HepG2 (cell line): ENCODE data around the gene UST. TPM values are rescaled to one million over a fixed set of nuclear protein-coding genes. Genes with fewer than 3 reads are reported as not detected.

Experiments used
- ATAC-seq: fragments of 200-7000 bp; cut with Tn5 transposase; 3 replicates; pipeline ENCODE4 v1.9.1; 2020; ENCODE audit warnings: mild to moderate bottlenecking, moderate library complexity
- BruUV-seq: library from RNA; stranded (reverse); fragments of 400-500 nt; replicated peaks from 2 replicates; lab custom pipeline; 2021; lab: Mats Ljungman, UMichigan
- CTCF ChIA-PET: fragments of 300-600 bp; formaldehyde crosslinking; extraction: SDS; loops from one replicate; lab custom pipeline; 2021; ENCODE audit warnings: low total read pairs, inconsistent platforms, low intra/inter-chr PET ratio; lab: Yijun Ruan, JAX
- POLR2A ChIA-PET: fragments of 350-600 bp; sonication (Branson Sonifier 250); formaldehyde crosslinking; loops from one replicate; lab custom pipeline; 2020; ENCODE audit warnings: antibody characterized with exemption, inconsistent platforms; lab: Yijun Ruan, JAX
- DNase-seq: peaks from one replicate; pipeline ENCODE4 v3.0.0-alpha.2; 2015; ENCODE audit warnings: low spot score
- FAIRE-seq: peaks from 3 replicates; lab custom pipeline; 2011; peaks lifted over from hg19 to GRCh38; lab: Jason Lieb, UNC
- H2AFZ ChIP-seq: one replicate; pipeline ENCODE4 v1.6.1; 2011; ENCODE audit warnings: low read length, inconsistent platforms
- H3K27ac ChIP-seq: fragments of 300-600 bp; 3 replicates; pipeline ENCODE4 v1.8.0; 2011; ENCODE audit warnings: mixed run types, mild to moderate bottlenecking, mixed read lengths, low read length, inconsistent platforms; ENCODE audit not compliant: insufficient read depth; ENCODE audit errors: extremely low read length
- H3K27me3 ChIP-seq, 2 experiments: fragments of 200-600 bp in 1 of 2; 2 replicates in 1 of 2; 3 replicates in 1 of 2; pipeline versions ENCODE4 v1.6.0 to v1.8.0; 2011; ENCODE audit warnings: low read length in 2 of 2, mild to moderate bottlenecking in 2 of 2, moderate library complexity in 2 of 2, inconsistent platforms in 1 of 2; ENCODE audit not compliant: insufficient read depth in 2 of 2, control insufficient read depth in 1 of 2
- H3K36me3 ChIP-seq, 2 experiments: fragments of 200-600 bp in 1 of 2; replicated peaks in 1 of 2; 2 replicates in 1 of 2; 3 replicates in 1 of 2; pipeline versions ENCODE4 v1.5.1 to v1.8.0; 2011; ENCODE audit warnings: low read length in 2 of 2, inconsistent platforms in 1 of 2; ENCODE audit not compliant: insufficient read depth in 2 of 2, control insufficient read depth in 1 of 2
- H3K4me1 ChIP-seq: 2 replicates; pipeline ENCODE4 v1.5.1; 2012; ENCODE audit warnings: low read length, inconsistent platforms; ENCODE audit not compliant: insufficient read depth
- H3K4me2 ChIP-seq: 2 replicates; pipeline ENCODE4 v1.6.0; 2011; ENCODE audit warnings: low read depth, low read length, inconsistent platforms
- H3K4me3 ChIP-seq, 3 experiments: fragments of 200-600 bp in 1 of 3; sonication (generic), shearing (Covaris generic) in 1 of 3; replicated peaks in 1 of 3; 2 replicates each; pipeline ENCODE4 v1.5.1; 2011 to 2016; ENCODE audit warnings: low read length in 3 of 3, inconsistent platforms in 2 of 3, low read depth in 2 of 3, mild to moderate bottlenecking in 2 of 3, control low read depth in 1 of 3, mixed read lengths in 1 of 3; ENCODE audit not compliant: insufficient read depth in 1 of 3
- H3K79me2 ChIP-seq: one replicate; pipeline ENCODE4 v1.6.1; 2011; ENCODE audit warnings: low read length, inconsistent platforms; ENCODE audit not compliant: insufficient read depth
- H3K9ac ChIP-seq: 2 replicates; pipeline ENCODE4 v1.6.0; 2011; ENCODE audit warnings: mild to moderate bottlenecking, low read depth, low read length, inconsistent platforms; ENCODE audit not compliant: insufficient read depth
- H3K9me3 ChIP-seq: 2 replicates; pipeline ENCODE4 v1.5.1; 2012; ENCODE audit warnings: mild to moderate bottlenecking, low read length
- H4K20me1 ChIP-seq: 2 replicates; pipeline ENCODE4 v1.6.0; 2011; ENCODE audit warnings: inconsistent platforms, mild to moderate bottlenecking, low read length, moderate library complexity; ENCODE audit not compliant: insufficient read depth
- BCL3 ChIP-seq: sonication (generic); formaldehyde crosslinking; IDR thresholded peaks from 2 replicates; pipeline ENCODE4 v1.5.1; 2020; ENCODE audit warnings: mild to moderate bottlenecking, missing genetic modification reagents, moderate library complexity
- ZFY ChIP-seq: sonication (generic); formaldehyde crosslinking; IDR thresholded peaks from 2 replicates; pipeline ENCODE4 v1.4.0; 2020; ENCODE audit warnings: missing genetic modification reagents
- ZNF136 ChIP-seq: sonication (generic); formaldehyde crosslinking; IDR thresholded peaks from 2 replicates; pipeline ENCODE4 v1.8.1; 2022; ENCODE audit warnings: low read depth, mild to moderate bottlenecking, moderate library complexity, missing genetic modification reagents
- ZNF24 ChIP-seq: fragments of 450-650 bp; IDR thresholded peaks from 2 replicates; pipeline ENCODE4 v1.6.1; 2017; ENCODE audit warnings: antibody characterized with exemption, mild to moderate bottlenecking
- WGBS: methylation state at CpG from one replicate; pipeline ENCODE4 v1.1.6; 2017; ENCODE audit warnings: low lambda C conversion rate; 5-methylcytosine and 5-hydroxymethylcytosine counted together
- in situ Hi-C: cut with HindIII; loops from 2 replicates; pipeline ENCODE4 v1.10.0; 2017; ENCODE audit warnings: low pct_unique_long_range_greater_than_20kb; ENCODE audit not compliant: extremely low pct_ligation_motif_present
- intact Hi-C: fragments of 100-400 bp; cut with micrococcal nuclease; formaldehyde crosslinking; loops from one replicate; pipeline ENCODE4 v1.10.0; 2022; ENCODE audit not compliant: unreplicated experiment
- polyA plus RNA-seq, 8 experiments: library from polyadenylated mRNA; depleted of rRNA in 3 of 8; stranded (reverse) in 7 of 8; unstranded in 1 of 8; fragments of >200 nt; fragmentation: Illumina TruSeq in 4 of 8; extraction: Trizol in 4 of 8; gene quantifications; 2 replicates each; pipeline versions ENCODE4 v1.2.1 to v1.2.3, GENCODE V29; 2011 to 2016; ENCODE audit warnings: low read depth in 4 of 8, missing spikeins in 1 of 8, mixed read lengths in 1 of 8; ENCODE audit not compliant: insufficient read depth in 1 of 8
- total RNA-seq, 5 experiments: library from RNA; depleted of rRNA; stranded (reverse); fragments of >200 nt; fragmentation: Illumina TruSeq; extraction: Trizol; gene quantifications; 2 replicates each; pipeline ENCODE4 v1.2.3, GENCODE V29; 2016; ENCODE audit warnings: low read depth in 1 of 5
- TF ChIP-seq, protein P1 (sequence below), 2 experiments: IDR thresholded peaks; 2 replicates each; pipeline ENCODE4 v1.6.1; 2011 to 2012; ENCODE audit warnings: low read length in 2 of 2, borderline replicate concordance in 1 of 2, low read depth in 1 of 2, mild to moderate bottlenecking in 1 of 2, moderate library complexity in 1 of 2

The UST gene
- total and polyA plus RNA-seq, 2 of the 13 experiments (the other 11 are each of a cell fraction or from before 2014, with no cell fraction given), result 0.27 TPM; not detected in 1

- no peak for TF ChIP-seq BCL3 (CRISPR knock-in tag)
- no peak for TF ChIP-seq ZNF24
- no peak for TF ChIP-seq ZNF136 (CRISPR knock-in tag)
Observed at GRCh38 chr6:148851683-148852556, 105.1 kb downstream of the UST start (continued).

- Histone ChIP-seq H3K4me3 (no peak overlapping the region), H3K9ac (no peak overlapping the region), H3K27me3 (peaks cover 4 to 34% of the 10 kb centered on the region in 2 experiments; a peak in 3 of 5 replicates), H3K4me2 (no peak overlapping the region), H2AFZ (no peak overlapping the region), H4K20me1 (no peaks in the 10 kb centered on the region), H3K79me2 (no peaks in the 10 kb centered on the region), H3K4me1 (no peaks in the 10 kb centered on the region), H3K27ac (no peak overlapping the region), H3K36me3 (no peaks in the 10 kb centered on the region), H3K9me3 (no peaks in the 10 kb centered on the region)
- intact Hi-C loops (no loop called here), in situ Hi-C loops (no loop called here)
- ChIA-PET POLR2A (no interaction called here), CTCF (no interaction called here)
- DNase-seq, result no peak
- no peak for FAIRE-seq
- no TSS peak for BruUV-seq
- no peak for ATAC-seq
- TF ChIP-seq, protein P1, sequence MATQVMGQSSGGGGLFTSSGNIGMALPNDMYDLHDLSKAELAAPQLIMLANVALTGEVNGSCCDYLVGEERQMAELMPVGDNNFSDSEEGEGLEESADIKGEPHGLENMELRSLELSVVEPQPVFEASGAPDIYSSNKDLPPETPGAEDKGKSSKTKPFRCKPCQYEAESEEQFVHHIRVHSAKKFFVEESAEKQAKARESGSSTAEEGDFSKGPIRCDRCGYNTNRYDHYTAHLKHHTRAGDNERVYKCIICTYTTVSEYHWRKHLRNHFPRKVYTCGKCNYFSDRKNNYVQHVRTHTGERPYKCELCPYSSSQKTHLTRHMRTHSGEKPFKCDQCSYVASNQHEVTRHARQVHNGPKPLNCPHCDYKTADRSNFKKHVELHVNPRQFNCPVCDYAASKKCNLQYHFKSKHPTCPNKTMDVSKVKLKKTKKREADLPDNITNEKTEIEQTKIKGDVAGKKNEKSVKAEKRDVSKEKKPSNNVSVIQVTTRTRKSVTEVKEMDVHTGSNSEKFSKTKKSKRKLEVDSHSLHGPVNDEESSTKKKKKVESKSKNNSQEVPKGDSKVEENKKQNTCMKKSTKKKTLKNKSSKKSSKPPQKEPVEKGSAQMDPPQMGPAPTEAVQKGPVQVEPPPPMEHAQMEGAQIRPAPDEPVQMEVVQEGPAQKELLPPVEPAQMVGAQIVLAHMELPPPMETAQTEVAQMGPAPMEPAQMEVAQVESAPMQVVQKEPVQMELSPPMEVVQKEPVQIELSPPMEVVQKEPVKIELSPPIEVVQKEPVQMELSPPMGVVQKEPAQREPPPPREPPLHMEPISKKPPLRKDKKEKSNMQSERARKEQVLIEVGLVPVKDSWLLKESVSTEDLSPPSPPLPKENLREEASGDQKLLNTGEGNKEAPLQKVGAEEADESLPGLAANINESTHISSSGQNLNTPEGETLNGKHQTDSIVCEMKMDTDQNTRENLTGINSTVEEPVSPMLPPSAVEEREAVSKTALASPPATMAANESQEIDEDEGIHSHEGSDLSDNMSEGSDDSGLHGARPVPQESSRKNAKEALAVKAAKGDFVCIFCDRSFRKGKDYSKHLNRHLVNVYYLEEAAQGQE (IDR thresholded peaks at IDR 0.05; ENCODE audit: borderline replicate concordance in 1 of 2, low read depth in 1 of 2, low read length in 2 of 2), result peak in 1 of 2 experiments; percentile 42; a peak in 1 of 4 replicates
- TF ChIP-seq ZFY (CRISPR knock-in tag), result no peak
- WGBS, result 30% methylated on average over 6 of the region's 6 CpGs
Observed at GRCh38 chr6:148852688-148853087, 105.9 kb downstream of the UST start.
